Natural killer cell (primary cell): ENCODE measurements around the gene CHPF. TPM values are rescaled to one million over a fixed set of nuclear protein-coding genes. Genes with fewer than 3 reads are reported as not detected.

ENCODE experiments used
- ATAC-seq, 3 donors: fragments of 150-1000 bp in 2 of 3; fragments of 200-7000 bp in 1 of 3; cut with Tn5 transposase; 1 replicate in 1 of 3; 2 replicates in 2 of 3; pipeline ENCODE4 v1.10.0; 2021; ENCODE audit warnings: mild to moderate bottlenecking in 2 of 3, moderate library complexity in 2 of 3
- DNase-seq, 2 donors: peaks; one replicate each; pipeline versions ENCODE4 v3.0.0 to v3.0.0-alpha.2; 2013 to 2021; ENCODE audit warnings: mixed read lengths in 1 of 2
- H3K27ac ChIP-seq: one replicate; pipeline ENCODE4 v1.5.1; 2013; ENCODE audit warnings: mild to moderate bottlenecking, low read length
- H3K27me3 ChIP-seq: one replicate; pipeline ENCODE4 v1.6.1; 2013; ENCODE audit warnings: low read length; ENCODE audit not compliant: control insufficient read depth, insufficient read depth
- H3K36me3 ChIP-seq: one replicate; pipeline ENCODE4 v1.6.1; 2013; ENCODE audit warnings: low read length; ENCODE audit not compliant: control insufficient read depth, insufficient read depth
- H3K4me1 ChIP-seq: one replicate; pipeline ENCODE4 v1.6.1; 2013; ENCODE audit warnings: low read length; ENCODE audit not compliant: control insufficient read depth, insufficient read depth
- H3K4me3 ChIP-seq: one replicate; pipeline ENCODE4 v1.5.1; 2013; ENCODE audit warnings: low read length
- H3K9me3 ChIP-seq: one replicate; pipeline ENCODE4 v1.6.1; 2013; ENCODE audit warnings: low read length; ENCODE audit not compliant: control insufficient read depth, insufficient read depth
- H3K27ac Mint-ChIP-seq, 2 donors: one replicate each; pipeline ENCODE4 v1.8.0; 2022; ENCODE audit warnings: mild to moderate bottlenecking in 2 of 2, mixed read lengths in 2 of 2, moderate library complexity in 1 of 2
- H3K27me3 Mint-ChIP-seq, 2 donors: one replicate each; pipeline ENCODE4 v1.8.0; 2022; ENCODE audit warnings: low read depth in 2 of 2, mixed read lengths in 2 of 2
- H3K36me3 Mint-ChIP-seq: one replicate; pipeline ENCODE4 v1.8.0; 2022; ENCODE audit warnings: mixed read lengths
- H3K4me1 Mint-ChIP-seq, 2 donors: one replicate each; pipeline ENCODE4 v1.8.0; 2022; ENCODE audit warnings: mixed read lengths in 2 of 2
- H3K4me3 Mint-ChIP-seq: one replicate; pipeline ENCODE4 v1.8.0; 2022; ENCODE audit warnings: mild to moderate bottlenecking, moderate library complexity, mixed read lengths
- H3K9me3 Mint-ChIP-seq, 2 donors: one replicate each; pipeline ENCODE4 v1.8.0; 2022; ENCODE audit warnings: mixed read lengths in 2 of 2
- CTCF ChIP-seq: fragments of 200-600 bp; IDR thresholded peaks from one replicate; pipeline ENCODE4 v1.8.0; 2022; ENCODE audit warnings: antibody characterized with exemption
- WGBS: methylation state at CpG from one replicate; pipeline ENCODE4 v1.1.7; 2013; ENCODE audit warnings: missing lambda C conversion rate; ENCODE audit not compliant: insufficient coverage; 5-methylcytosine and 5-hydroxymethylcytosine counted together
- intact Hi-C: fragments of 100-400 bp; cut with micrococcal nuclease; formaldehyde crosslinking; loops from one replicate; pipeline ENCODE4 v1.14.2; 2022
- total RNA-seq, 4 donors: library from RNA; stranded (reverse); fragments of 120-200 nt in 1 of 4; gene quantifications; one replicate each; pipeline versions ENCODE4 v1.2.3 to v1.2.4, GENCODE V29; 2013 to 2022

CHPF gene
- total RNA-seq, 3 donors from 2014 or later (not counting 1 experiment from before 2014, with no cell fraction given): 9.6 to 19.2 (median 12.7) TPM

GRCh38 chr2:219576505-219577388, 33.1 kb upstream of the CHPF start:
- no peak for TF ChIP-seq CTCF
- Mint-ChIP-seq H3K36me3 (no peaks in the 10 kb centered on the region), H3K4me1 (no peaks in the 10 kb centered on the region), H3K4me3 (no peak overlapping the region), H3K27me3 (peaks cover 32 to 40% of the 10 kb centered on the region in 2 donors), H3K27ac (no peak overlapping the region), H3K9me3 (no peaks in the 10 kb centered on the region)
- H3K4me3 ChIP-seq: no peak overlapping the region
- H3K9me3 ChIP-seq: no peaks in the 10 kb centered on the region
- ATAC-seq (no peak), DNase-seq (no peak)
- H3K4me1 ChIP-seq: no peaks in the 10 kb centered on the region
- H3K36me3 ChIP-seq: no peaks in the 10 kb centered on the region
- peaks cover 2% of the 10 kb centered on the region for H3K27me3 ChIP-seq
- WGBS: 66% methylated on average over 14 of the region's 15 CpGs
- no peak overlapping the region for H3K27ac ChIP-seq
- intact Hi-C loops: no loop called here

GRCh38 chr2:219575566-219576504, 32.2 kb upstream of the CHPF start:
- intact Hi-C loops: no loop called here
- H3K9me3 Mint-ChIP-seq: no peaks in the 10 kb centered on the region
- no peak overlapping the region for H3K27ac Mint-ChIP-seq
- Histone ChIP-seq H3K4me3 (no peak overlapping the region), H3K9me3 (no peaks in the 10 kb centered on the region), H3K27ac (no peak overlapping the region), H3K27me3 (peaks cover 4% of the 10 kb centered on the region), H3K36me3 (no peaks in the 10 kb centered on the region), H3K4me1 (peaks cover 7% of the 10 kb centered on the region)
- ATAC-seq (no peak), DNase-seq (no peak)
- 79% methylated on average over 6 of the region's 6 CpGs for WGBS
- TF ChIP-seq CTCF: no peak
- H3K27me3 Mint-ChIP-seq: peaks cover 34 to 43% of the 10 kb centered on the region in 2 donors
- no peaks in the 10 kb centered on the region for H3K36me3 Mint-ChIP-seq
- H3K4me3 Mint-ChIP-seq: no peak overlapping the region
- no peaks in the 10 kb centered on the region for H3K4me1 Mint-ChIP-seq

DNA sequence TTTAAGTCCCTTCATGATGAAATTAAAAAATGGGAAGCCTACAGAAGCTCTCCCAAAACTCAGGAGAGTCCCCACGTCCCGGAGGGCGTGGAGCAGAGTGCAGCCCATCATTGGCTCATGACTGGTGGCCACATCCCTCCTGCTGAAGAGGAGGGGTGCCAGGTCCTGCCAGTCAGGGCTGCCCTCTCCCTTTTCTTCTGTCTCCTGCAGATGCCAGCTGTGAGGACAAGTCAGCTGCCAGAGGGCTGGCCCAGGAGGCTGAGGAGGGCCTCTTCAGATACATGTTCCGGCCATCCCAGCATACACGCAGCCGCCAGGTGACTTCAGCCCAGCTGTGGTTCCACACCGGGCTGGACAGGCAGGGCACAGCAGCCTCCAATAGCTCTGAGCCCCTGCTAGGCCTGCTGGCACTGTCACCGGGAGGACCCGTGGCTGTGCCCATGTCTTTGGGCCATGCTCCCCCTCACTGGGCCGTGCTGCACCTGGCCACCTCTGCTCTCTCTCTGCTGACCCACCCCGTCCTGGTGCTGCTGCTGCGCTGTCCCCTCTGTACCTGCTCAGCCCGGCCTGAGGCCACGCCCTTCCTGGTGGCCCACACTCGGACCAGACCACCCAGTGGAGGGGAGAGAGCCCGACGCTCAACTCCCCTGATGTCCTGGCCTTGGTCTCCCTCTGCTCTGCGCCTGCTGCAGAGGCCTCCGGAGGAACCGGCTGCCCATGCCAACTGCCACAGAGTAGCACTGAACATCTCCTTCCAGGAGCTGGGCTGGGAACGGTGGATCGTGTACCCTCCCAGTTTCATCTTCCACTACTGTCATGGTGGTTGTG, 31.1 kb upstream of the CHPF start:
- H3K27ac ChIP-seq: no peak overlapping the region
- Mint-ChIP-seq H3K36me3 (no peaks in the 10 kb centered on the region), H3K4me1 (no peaks in the 10 kb centered on the region), H3K27me3 (peaks cover 39 to 47% of the 10 kb centered on the region in 2 donors), H3K27ac (no peak overlapping the region), H3K4me3 (no peak overlapping the region), H3K9me3 (no peaks in the 10 kb centered on the region)
- intact Hi-C loops: no loop called here
- no peaks in the 10 kb centered on the region for H3K9me3 ChIP-seq
- DNase-seq: no peak
- H3K36me3 ChIP-seq: no peaks in the 10 kb centered on the region
- no peak for ATAC-seq
- WGBS: 87% methylated on average over 22 of the region's 22 CpGs
- TF ChIP-seq CTCF: no peak
- H3K27me3 ChIP-seq: peaks cover 9% of the 10 kb centered on the region
- peaks cover 7% of the 10 kb centered on the region for H3K4me1 ChIP-seq
- H3K4me3 ChIP-seq: no peak overlapping the region
